H9 (cell line): ENCODE results near the gene SEL1L. TPM values are rescaled to one million over a fixed set of nuclear protein-coding genes. Genes with fewer than 3 reads are reported as not detected.

Experiments
- DNase-seq: peaks from one replicate; pipeline ENCODE4 v3.0.0-alpha.2; 2017
- H2AFZ ChIP-seq: one replicate; pipeline ENCODE4 v1.6.1; 2013; ENCODE audit warnings: mild to moderate bottlenecking, low read length, control low read depth, moderate library complexity
- H2AK5ac ChIP-seq: 2 replicates; pipeline ENCODE4 v1.6.1; 2013; ENCODE audit warnings: low read length, control low read depth, mixed read lengths; ENCODE audit not compliant: insufficient read length
- H2BK120ac ChIP-seq: one replicate; pipeline ENCODE4 v1.6.1; 2013; ENCODE audit warnings: low read depth, mild to moderate bottlenecking, low read length, control low read depth, inconsistent platforms; ENCODE audit not compliant: poor library complexity, severe bottlenecking
- H2BK12ac ChIP-seq: 2 replicates; pipeline ENCODE4 v1.6.1; 2013; ENCODE audit warnings: low read length, control low read depth, mixed read lengths, low read depth; ENCODE audit not compliant: insufficient read length
- H2BK15ac ChIP-seq: 2 replicates; pipeline ENCODE4 v1.6.1; 2013; ENCODE audit warnings: low read depth, low read length, control low read depth
- H2BK20ac ChIP-seq: one replicate; pipeline ENCODE4 v1.6.1; 2013; ENCODE audit warnings: low read depth, mild to moderate bottlenecking, low read length, control low read depth, inconsistent platforms; ENCODE audit not compliant: poor library complexity, severe bottlenecking
- H2BK5ac ChIP-seq: 2 replicates; pipeline ENCODE4 v1.6.1; 2013; ENCODE audit warnings: low read length, control low read depth, mixed read lengths; ENCODE audit not compliant: insufficient read length
- H3K14ac ChIP-seq: 2 replicates; pipeline ENCODE4 v1.6.1; 2013; ENCODE audit warnings: low read length, control low read depth; ENCODE audit not compliant: insufficient read depth
- H3K18ac ChIP-seq: 2 replicates; pipeline ENCODE4 v1.6.1; 2013; ENCODE audit warnings: low read depth, mild to moderate bottlenecking, mixed read lengths, low read length, control low read depth; ENCODE audit not compliant: insufficient read length
- H3K23ac ChIP-seq: 2 replicates; pipeline ENCODE4 v1.6.1; 2013; ENCODE audit warnings: low read length, control low read depth, mixed read lengths, low read depth; ENCODE audit not compliant: insufficient read length
- H3K23me2 ChIP-seq: 2 replicates; pipeline ENCODE4 v1.6.1; 2013; ENCODE audit warnings: low read depth, mild to moderate bottlenecking, mixed read lengths, low read length, control low read depth; ENCODE audit not compliant: insufficient read length, poor library complexity, severe bottlenecking
- H3K27ac ChIP-seq: 2 replicates; pipeline ENCODE4 v1.5.1; 2013; ENCODE audit warnings: low read length, control low read depth, mixed read lengths, low read depth; ENCODE audit not compliant: insufficient read length
- H3K27me3 ChIP-seq: 2 replicates; pipeline ENCODE4 v1.6.1; 2013; ENCODE audit warnings: low read length, control low read depth, inconsistent platforms; ENCODE audit not compliant: insufficient read depth
- H3K4ac ChIP-seq: 2 replicates; pipeline ENCODE4 v1.6.1; 2013; ENCODE audit warnings: low read depth, mild to moderate bottlenecking, control low read depth, inconsistent platforms, low read length, moderate library complexity
- H3K4me1 ChIP-seq: 2 replicates; pipeline ENCODE4 v1.6.1; 2013; ENCODE audit warnings: low read length, control low read depth, inconsistent platforms; ENCODE audit not compliant: insufficient read depth
- H3K4me2 ChIP-seq: 2 replicates; pipeline ENCODE4 v1.6.1; 2013; ENCODE audit warnings: low read length, control low read depth, mixed read lengths; ENCODE audit not compliant: insufficient read length, insufficient read depth
- H3K56ac ChIP-seq: 2 replicates; pipeline ENCODE4 v1.6.1; 2013; ENCODE audit warnings: low read depth, mild to moderate bottlenecking, mixed read lengths, low read length, control low read depth; ENCODE audit not compliant: insufficient read length
- H3K79me1 ChIP-seq: 2 replicates; pipeline ENCODE4 v1.6.1; 2013; ENCODE audit warnings: low read depth, mild to moderate bottlenecking, moderate library complexity, low read length, control low read depth, inconsistent platforms; ENCODE audit not compliant: insufficient read depth, poor library complexity, severe bottlenecking
- H3K79me2 ChIP-seq: 2 replicates; pipeline ENCODE4 v1.6.1; 2013; ENCODE audit warnings: low read length, control low read depth, inconsistent platforms; ENCODE audit not compliant: insufficient read depth
- H3K9ac ChIP-seq: 2 replicates; pipeline ENCODE4 v1.6.1; 2013; ENCODE audit warnings: low read length, control low read depth, mixed read lengths; ENCODE audit not compliant: insufficient read length; ENCODE audit errors: extremely low read depth
- H3K9me3 ChIP-seq: one replicate; pipeline ENCODE4 v1.6.1; 2013; ENCODE audit warnings: low read depth, low read length, inconsistent platforms; ENCODE audit not compliant: control insufficient read depth
- H3T11ph ChIP-seq: one replicate; pipeline ENCODE4 v1.6.1; 2013; ENCODE audit warnings: mild to moderate bottlenecking, low read length, control low read depth, inconsistent platforms
- H4K20me1 ChIP-seq: one replicate; pipeline ENCODE4 v1.6.1; 2013; ENCODE audit not compliant: control insufficient read depth, insufficient read length, insufficient read depth
- H4K5ac ChIP-seq: 2 replicates; pipeline ENCODE4 v1.6.1; 2013; ENCODE audit warnings: low read depth, mild to moderate bottlenecking, mixed read lengths, low read length, control low read depth; ENCODE audit not compliant: insufficient read length
- H4K8ac ChIP-seq: replicated peaks from 2 replicates; pipeline ENCODE4 v1.6.1; 2013; ENCODE audit warnings: low read length, control low read depth, mixed read lengths, low read depth; ENCODE audit not compliant: insufficient read length
- H4K91ac ChIP-seq: 2 replicates; pipeline ENCODE4 v1.6.1; 2013; ENCODE audit warnings: low read depth, mild to moderate bottlenecking, moderate library complexity, mixed read lengths, low read length, control low read depth; ENCODE audit not compliant: insufficient read length
- H3K27ac Mint-ChIP-seq, 3 experiments: 2 replicates in 2 of 3; 3 replicates in 1 of 3; pipeline ENCODE4 v1.8.0; 2020 to 2021; ENCODE audit warnings: mixed read lengths in 3 of 3, mild to moderate bottlenecking in 1 of 3, moderate library complexity in 1 of 3
- H3K27me3 Mint-ChIP-seq: 2 replicates; pipeline ENCODE4 v1.8.0; 2021; ENCODE audit warnings: low read depth, mild to moderate bottlenecking, moderate library complexity, mixed read lengths
- H3K36me3 Mint-ChIP-seq, 3 experiments: 2 replicates in 2 of 3; 3 replicates in 1 of 3; pipeline ENCODE4 v1.8.0; 2020 to 2021; ENCODE audit warnings: low read depth in 3 of 3, mixed read lengths in 3 of 3; ENCODE audit not compliant: insufficient read depth in 1 of 3
- H3K4me1 Mint-ChIP-seq, 2 experiments: 2 replicates each; pipeline ENCODE4 v1.8.0; 2020; ENCODE audit warnings: mixed read lengths in 2 of 2
- H3K4me3 Mint-ChIP-seq, 2 experiments: 2 replicates in 1 of 2; 3 replicates in 1 of 2; pipeline ENCODE4 v1.8.0; 2020 to 2021; ENCODE audit warnings: mild to moderate bottlenecking in 2 of 2, mixed read lengths in 2 of 2, moderate library complexity in 1 of 2
- H3K9me3 Mint-ChIP-seq, 2 experiments: 2 replicates in 1 of 2; 3 replicates in 1 of 2; pipeline ENCODE4 v1.8.0; 2020; ENCODE audit warnings: mild to moderate bottlenecking in 2 of 2, mixed read lengths in 2 of 2, moderate library complexity in 1 of 2
- WGBS: extraction: QIAGEN DNeasy Blood & Tissue Kit; methylation state at CpG from one replicate; pipeline ENCODE4 v1.1.7; 2013; ENCODE audit warnings: missing lambda C conversion rate, low lambda C conversion rate, mixed read lengths; ENCODE audit not compliant: insufficient read length; ENCODE audit errors: extremely low coverage; 5-methylcytosine and 5-hydroxymethylcytosine counted together
- total RNA-seq: library from RNA; stranded (reverse); gene quantifications from 2 replicates; pipeline ENCODE4 v1.2.1, GENCODE V29; 2021
- TF ChIP-seq, protein P1 (sequence below): fragments of 200-600 bp; sonication (generic); conservative IDR thresholded peaks from 3 replicates; pipeline ENCODE4 v1.8.0; 2021; ENCODE audit warnings: antibody characterized with exemption, mild to moderate bottlenecking

The SEL1L gene
- total RNA-seq, 1 experiment from 2014 or later, result 27.5 TPM

- H3K79me2 ChIP-seq, result no peaks in the 10 kb centered on the region
- H3T11ph ChIP-seq, result no peak overlapping the region
- TF ChIP-seq, protein P1, sequence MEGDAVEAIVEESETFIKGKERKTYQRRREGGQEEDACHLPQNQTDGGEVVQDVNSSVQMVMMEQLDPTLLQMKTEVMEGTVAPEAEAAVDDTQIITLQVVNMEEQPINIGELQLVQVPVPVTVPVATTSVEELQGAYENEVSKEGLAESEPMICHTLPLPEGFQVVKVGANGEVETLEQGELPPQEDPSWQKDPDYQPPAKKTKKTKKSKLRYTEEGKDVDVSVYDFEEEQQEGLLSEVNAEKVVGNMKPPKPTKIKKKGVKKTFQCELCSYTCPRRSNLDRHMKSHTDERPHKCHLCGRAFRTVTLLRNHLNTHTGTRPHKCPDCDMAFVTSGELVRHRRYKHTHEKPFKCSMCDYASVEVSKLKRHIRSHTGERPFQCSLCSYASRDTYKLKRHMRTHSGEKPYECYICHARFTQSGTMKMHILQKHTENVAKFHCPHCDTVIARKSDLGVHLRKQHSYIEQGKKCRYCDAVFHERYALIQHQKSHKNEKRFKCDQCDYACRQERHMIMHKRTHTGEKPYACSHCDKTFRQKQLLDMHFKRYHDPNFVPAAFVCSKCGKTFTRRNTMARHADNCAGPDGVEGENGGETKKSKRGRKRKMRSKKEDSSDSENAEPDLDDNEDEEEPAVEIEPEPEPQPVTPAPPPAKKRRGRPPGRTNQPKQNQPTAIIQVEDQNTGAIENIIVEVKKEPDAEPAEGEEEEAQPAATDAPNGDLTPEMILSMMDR, result no peak
- no peaks in the 10 kb centered on the region for H3K27me3 Mint-ChIP-seq
- H3K9me3 ChIP-seq, result no peaks in the 10 kb centered on the region
- no peak for DNase-seq
- whole genome bisulfite sequencing, result no CpG with 5 or more reads among the region's 10 CpGs
- H3K14ac ChIP-seq, result no peak overlapping the region
- H2AFZ ChIP-seq, result no peak overlapping the region
- no peak overlapping the region for H2BK15ac ChIP-seq
- no peak overlapping the region for H2BK12ac ChIP-seq
- H4K5ac ChIP-seq, result no peak overlapping the region
- no peak overlapping the region for H3K23ac ChIP-seq
- H3K36me3 Mint-ChIP-seq, result peaks cover 6 to 10% (median 7%) of the 10 kb centered on the region in 3 experiments
- H3K4me2 ChIP-seq, result peak overlapping the region; percentile 90
- H2AK5ac ChIP-seq, result no peak overlapping the region
- peak overlapping the region; percentile 92 to 97 for H3K4me3 Mint-ChIP-seq
- no peaks in the 10 kb centered on the region for H3K4me1 ChIP-seq
- no peaks in the 10 kb centered on the region for H3K79me1 ChIP-seq
- H4K91ac ChIP-seq, result no peak overlapping the region
- no peak overlapping the region for H4K8ac ChIP-seq
- no peak overlapping the region for H3K4ac ChIP-seq
- H2BK5ac ChIP-seq, result no peak overlapping the region
- H3K27me3 ChIP-seq, result no peaks in the 10 kb centered on the region
- no peak overlapping the region for H2BK20ac ChIP-seq
- H3K4me1 Mint-ChIP-seq, result peaks cover 5% of the 10 kb centered on the region in 2 experiments
- H2BK120ac ChIP-seq, result no peak overlapping the region
- no peak overlapping the region for H3K18ac ChIP-seq
- peak overlapping the region in 1 of 3 experiments; percentile 53; a peak in 2 of 7 replicates for H3K27ac Mint-ChIP-seq
- H4K20me1 ChIP-seq, result no peaks in the 10 kb centered on the region
- H3K9ac ChIP-seq, result peak overlapping the region; percentile 71
- peaks cover 6% of the 10 kb centered on the region for H3K23me2 ChIP-seq
- H3K9me3 Mint-ChIP-seq, result peaks cover 6 to 11% of the 10 kb centered on the region in 2 experiments; a peak in 4 of 5 replicates
- no peak overlapping the region for H3K27ac ChIP-seq
- no peak overlapping the region for H3K56ac ChIP-seq
Observed at GRCh38 chr14:81533212-81533535, 479 bp downstream of the SEL1L start.
